Measurements from ENCODE around the gene CHMP4B.

Gene CHMP4B

GRCh38 chr20:33767777-33768138 is 43.4 kb upstream of the CHMP4B start:
- DNase-seq (ENCODE audit: low read depth) = no peak
- TF ChIP-seq MAX (IDR thresholded peaks at IDR 0.05; ENCODE audit: low read depth, low read length) = no peak
- TF ChIP-seq MYC (IDR thresholded peaks at IDR 0.05; ENCODE audit: low read depth, low read length) = no peak
- TF ChIP-seq CTCF (IDR thresholded peaks at IDR 0.05; ENCODE audit: low read depth, low read length) = no peak
- TF ChIP-seq POLR2A (IDR thresholded peaks at IDR 0.05; ENCODE audit: extremely low read depth, insufficient read length) = no peak
- no peak overlapping the region for H3K4me3 ChIP-seq (ENCODE audit: low read depth, low read length)

GRCh38 chr20:33769043-33769442 is 42.1 kb upstream of the CHMP4B start:
- TF ChIP-seq CTCF (IDR thresholded peaks at IDR 0.05; ENCODE audit: low read depth, low read length) (no peak), MYC (IDR thresholded peaks at IDR 0.05; ENCODE audit: low read depth, low read length) (no peak), MAX (IDR thresholded peaks at IDR 0.05; ENCODE audit: low read depth, low read length) (no peak), POLR2A (IDR thresholded peaks at IDR 0.05; ENCODE audit: extremely low read depth, insufficient read length) (no peak)
- no peak for DNase-seq (ENCODE audit: low read depth)
- H3K4me3 ChIP-seq (ENCODE audit: low read depth, low read length) = no peak overlapping the region

GRCh38 chr20:33770005-33770404 is 41.1 kb upstream of the CHMP4B start:
- DNase-seq (ENCODE audit: low read depth) = no peak
- TF ChIP-seq MYC (IDR thresholded peaks at IDR 0.05; ENCODE audit: low read depth, low read length) = no peak
- TF ChIP-seq MAX (IDR thresholded peaks at IDR 0.05; ENCODE audit: low read depth, low read length) = no peak

GRCh38 chr20:33771938-33772337 is 39.2 kb upstream of the CHMP4B start:
- H3K4me3 ChIP-seq (ENCODE audit: low read depth, low read length) = no peak overlapping the region
- no peak for TF ChIP-seq CTCF (IDR thresholded peaks at IDR 0.05; ENCODE audit: low read depth, low read length)
- no peak for TF ChIP-seq MYC (IDR thresholded peaks at IDR 0.05; ENCODE audit: low read depth, low read length)
- TF ChIP-seq POLR2A (IDR thresholded peaks at IDR 0.05; ENCODE audit: extremely low read depth, insufficient read length) = no peak
- no peak for TF ChIP-seq MAX (IDR thresholded peaks at IDR 0.05; ENCODE audit: low read depth, low read length)
- no peak for DNase-seq (ENCODE audit: low read depth)

More at GRCh38 chr20:33770005-33770404, 41.1 kb upstream of the CHMP4B start:
- no peak overlapping the region for H3K4me3 ChIP-seq (ENCODE audit: low read depth, low read length)

- no peak for TF ChIP-seq MAX (IDR thresholded peaks at IDR 0.05; ENCODE audit: low read depth, low read length)
- TF ChIP-seq MYC (IDR thresholded peaks at IDR 0.05; ENCODE audit: low read depth, low read length) = no peak
- TF ChIP-seq CTCF (IDR thresholded peaks at IDR 0.05; ENCODE audit: low read depth, low read length) = no peak
- TF ChIP-seq POLR2A (IDR thresholded peaks at IDR 0.05; ENCODE audit: extremely low read depth, insufficient read length) = no peak
- no peak for DNase-seq (ENCODE audit: low read depth)
- H3K4me3 ChIP-seq (ENCODE audit: low read depth, low read length) = no peak overlapping the region
Measured at GRCh38 chr20:33772439-33772838, 38.7 kb upstream of the CHMP4B start.

GRCh38 chr20:33773412-33774089 is 37.6 kb upstream of the CHMP4B start:
- DNase-seq (ENCODE audit: low read depth) = no peak
- TF ChIP-seq POLR2A (IDR thresholded peaks at IDR 0.05; ENCODE audit: extremely low read depth, insufficient read length) (no peak), CTCF (IDR thresholded peaks at IDR 0.05; ENCODE audit: low read depth, low read length) (no peak), MYC (IDR thresholded peaks at IDR 0.05; ENCODE audit: low read depth, low read length) (no peak), MAX (IDR thresholded peaks at IDR 0.05; ENCODE audit: low read depth, low read length) (no peak)
- no peak overlapping the region for H3K4me3 ChIP-seq (ENCODE audit: low read depth, low read length)
